PC-3 (cell line): ENCODE measurements around the gene ZNF277. TPM values are rescaled to one million over a fixed set of nuclear protein-coding genes. Genes with fewer than 3 reads are reported as not detected.
A peak's percentile ranks its signal among the peaks of the same experiment; 100 is the strongest.

Experiments used
- ATAC-seq: fragments of 200-7000 bp; cut with Tn5 transposase; 2 replicates; pipeline ENCODE4 v1.9.1; 2020; ENCODE audit warnings: mild to moderate bottlenecking, moderate library complexity
- BruUV-seq: library from RNA; stranded (reverse); fragments of 400-500 nt; replicated peaks from 2 replicates; lab custom pipeline; 2021; lab: Mats Ljungman, UMichigan
- CTCF ChIA-PET: fragments of 300-600 bp; sonication (Branson Sonifier 250); formaldehyde crosslinking; loops from one replicate; lab custom pipeline; 2022; ENCODE audit warnings: antibody characterized with exemption; lab: Charles Lee
- POLR2A ChIA-PET: fragments of 300-600 bp; sonication (Branson Sonifier 250); formaldehyde crosslinking; loops from one replicate; lab custom pipeline; 2022; ENCODE audit warnings: antibody characterized with exemption; ENCODE audit not compliant: unreplicated experiment; lab: Charles Lee
- DNase-seq: peaks from one replicate; pipeline ENCODE4 v3.0.0-alpha.2; 2015
- H2AFZ ChIP-seq: fragments of 300-600 bp; sonication (generic); 2 replicates; pipeline ENCODE4 v1.6.0; 2016; ENCODE audit warnings: antibody characterized with exemption, low read length
- H3F3A ChIP-seq: fragments of 300-600 bp; sonication (generic); one replicate; pipeline ENCODE4 v1.6.0; 2017; ENCODE audit warnings: antibody characterized with exemption, low read length, control low read depth, mild to moderate bottlenecking; ENCODE audit not compliant: unreplicated experiment
- H3K27ac ChIP-seq: fragments of 300-600 bp; sonication (generic); 2 replicates; pipeline ENCODE4 v1.5.1; 2016; ENCODE audit warnings: mild to moderate bottlenecking, low read length
- H3K27me3 ChIP-seq: fragments of 300-600 bp; sonication (generic); 2 replicates; pipeline ENCODE4 v1.6.1; 2016; ENCODE audit warnings: low read length, mixed read lengths
- H3K36me3 ChIP-seq: fragments of 300-600 bp; sonication (generic); 2 replicates; pipeline ENCODE4 v1.6.1; 2016; ENCODE audit warnings: low read depth, mixed run types, low read length, mixed read lengths
- H3K4me1 ChIP-seq: fragments of 300-600 bp; sonication (generic); 2 replicates; pipeline ENCODE4 v1.5.1; 2016; ENCODE audit warnings: low read length; ENCODE audit not compliant: insufficient read depth
- H3K4me2 ChIP-seq: fragments of 300-600 bp; sonication (generic); 2 replicates; pipeline ENCODE4 v1.6.0; 2016; ENCODE audit warnings: low read length
- H3K4me3 ChIP-seq: fragments of 300-600 bp; sonication (generic); 2 replicates; pipeline ENCODE4 v1.5.1; 2016; ENCODE audit warnings: mild to moderate bottlenecking, low read length, mixed read lengths
- H3K79me2 ChIP-seq: fragments of 300-600 bp; sonication (generic); 2 replicates; pipeline ENCODE4 v1.6.1; 2017; ENCODE audit warnings: low read length, mixed read lengths
- H3K9ac ChIP-seq: fragments of 300-600 bp; sonication (generic); 2 replicates; pipeline ENCODE4 v1.6.0; 2016; ENCODE audit warnings: mild to moderate bottlenecking, low read length
- H3K9me2 ChIP-seq: fragments of 300-600 bp; sonication (generic); replicated peaks from 2 replicates; pipeline ENCODE4 v1.6.1; 2016; ENCODE audit warnings: mixed run types, low read length, mixed read lengths
- H3K9me3 ChIP-seq: fragments of 300-600 bp; sonication (generic); 2 replicates; pipeline ENCODE4 v1.6.1; 2016; ENCODE audit warnings: low read length, mixed read lengths
- H4K20me1 ChIP-seq: fragments of 300-600 bp; sonication (generic); 2 replicates; pipeline ENCODE4 v1.6.1; 2016; ENCODE audit warnings: low read length, mixed read lengths
- CTCF ChIP-seq: fragments of 300-600 bp; sonication (generic); conservative IDR thresholded peaks from 2 replicates; pipeline ENCODE4 v1.5.1; 2017; ENCODE audit warnings: antibody characterized with exemption, low read depth, mild to moderate bottlenecking, low read length
- EZH2 ChIP-seq: fragments of 300-600 bp; sonication (generic); IDR thresholded peaks from one replicate; pipeline ENCODE4 v1.6.1; 2017; ENCODE audit warnings: antibody characterized with exemption, mild to moderate bottlenecking, low read length; ENCODE audit not compliant: unreplicated experiment
- EZH2phosphoT487 ChIP-seq: fragments of 300-600 bp; sonication (generic); IDR thresholded peaks from 2 replicates; pipeline ENCODE4 v1.6.1; 2018; ENCODE audit warnings: mild to moderate bottlenecking, antibody characterized with exemption, low read length, borderline replicate concordance
- intact Hi-C: fragments of 100-400 bp; cut with micrococcal nuclease; formaldehyde crosslinking; loops from 2 replicates; pipeline ENCODE4 v1.9.0; 2023
- total RNA-seq: library from RNA; depleted of rRNA; stranded (reverse); fragments of >200 nt; gene quantifications from 2 replicates; pipeline ENCODE4 v1.2.3, GENCODE V29; 2014

The ZNF277 gene
- total RNA-seq, 1 experiment from 2014 or later, result 14.0 TPM

- no peaks in the 10 kb centered on the region for H3K79me2 ChIP-seq
- no peak overlapping the region for H3K4me3 ChIP-seq
- intact Hi-C loops, result no loop called here
- H3K36me3 ChIP-seq, result no peaks in the 10 kb centered on the region
- H2AFZ ChIP-seq, result no peak overlapping the region
- no peaks in the 10 kb centered on the region for H3F3A ChIP-seq
- no peaks in the 10 kb centered on the region for H3K9me3 ChIP-seq
- no peak for DNase-seq
- no peaks in the 10 kb centered on the region for H4K20me1 ChIP-seq
- no peak overlapping the region for H3K27ac ChIP-seq
- H3K9me2 ChIP-seq, result no peaks in the 10 kb centered on the region
- ChIA-PET CTCF (no interaction called here), POLR2A (no interaction called here)
- H3K4me1 ChIP-seq, result no peaks in the 10 kb centered on the region
- H3K4me2 ChIP-seq, result no peak overlapping the region
- TF ChIP-seq CTCF (no peak), EZH2phosphoT487 (no peak), EZH2 (no peak)
- no TSS peak for BruUV-seq
- no peak overlapping the region for H3K9ac ChIP-seq
- no peaks in the 10 kb centered on the region for H3K27me3 ChIP-seq
- ATAC-seq, result no peak
Measured at GRCh38 chr7:112356596-112356995, 150.1 kb downstream of the ZNF277 start.

GRCh38 chr7:112357136-112357535, 150.6 kb downstream of the ZNF277 start:
- POLR2A ChIA-PET, result no interaction called here
- no peaks in the 10 kb centered on the region for H3K27me3 ChIP-seq
- no peaks in the 10 kb centered on the region for H3K79me2 ChIP-seq
- H3K4me2 ChIP-seq, result no peak overlapping the region
- no peak overlapping the region for H2AFZ ChIP-seq
- H3F3A ChIP-seq, result no peaks in the 10 kb centered on the region
- no peaks in the 10 kb centered on the region for H3K36me3 ChIP-seq
- CTCF ChIA-PET, result no interaction called here
- H4K20me1 ChIP-seq, result no peaks in the 10 kb centered on the region
- no peak for DNase-seq
- ATAC-seq, result no peak
- intact Hi-C loops, result no loop called here
- H3K27ac ChIP-seq, result no peak overlapping the region
- no peaks in the 10 kb centered on the region for H3K9me3 ChIP-seq
- no peak overlapping the region for H3K9ac ChIP-seq
- no peak overlapping the region for H3K4me3 ChIP-seq
- no peaks in the 10 kb centered on the region for H3K9me2 ChIP-seq
- no TSS peak for BruUV-seq
- no peak for TF ChIP-seq EZH2phosphoT487
- no peaks in the 10 kb centered on the region for H3K4me1 ChIP-seq

- no peak overlapping the region for H3K27ac ChIP-seq
- H3K4me2 ChIP-seq, result no peak overlapping the region
- no peaks in the 10 kb centered on the region for H3K27me3 ChIP-seq
- BruUV-seq, result no TSS peak
- ChIA-PET CTCF (no interaction called here), POLR2A (interaction anchor here (0.7 kb wide), 1 partner anchor 123 kb away, joined by 3 read pairs; no protein-coding TSS in a partner anchor)
- H3K4me3 ChIP-seq, result no peak overlapping the region
- H3K4me1 ChIP-seq, result no peaks in the 10 kb centered on the region
- intact Hi-C loops, result no loop called here
- ATAC-seq (no peak), DNase-seq (peak; percentile 6)
- H3K9me2 ChIP-seq, result no peaks in the 10 kb centered on the region
- no peaks in the 10 kb centered on the region for H3K79me2 ChIP-seq
- H3K36me3 ChIP-seq, result no peaks in the 10 kb centered on the region
- no peaks in the 10 kb centered on the region for H4K20me1 ChIP-seq
- no peaks in the 10 kb centered on the region for H3F3A ChIP-seq
- no peaks in the 10 kb centered on the region for H3K9me3 ChIP-seq
- TF ChIP-seq CTCF (no peak), EZH2 (no peak), EZH2phosphoT487 (no peak)
- no peak overlapping the region for H2AFZ ChIP-seq
- H3K9ac ChIP-seq, result no peak overlapping the region
Measured at GRCh38 chr7:112358513-112358912, 152.0 kb downstream of the ZNF277 start.
